Gastroesophageal sphincter (tissue), 4 donors: Measurements from ENCODE around the gene ABCC9. TPM values are rescaled to one million over a fixed set of nuclear protein-coding genes. Genes with fewer than 3 reads are reported as not detected.

ENCODE experiments used
- ATAC-seq: fragments of 150-250 bp; one replicate; pipeline ENCODE4 v1.9.1; 2016; ENCODE audit warnings: mild to moderate bottlenecking, moderate library complexity
- H3K27ac ChIP-seq, 4 donors: fragments of 200-600 bp; sonication (generic) in 3 of 4; 1 replicate in 3 of 4; 2 replicates in 1 of 4; pipeline ENCODE4 v1.5.1; 2016 to 2019
- H3K27me3 ChIP-seq: fragments of 200-600 bp; sonication (generic); one replicate; pipeline ENCODE4 v1.5.1; 2019
- H3K36me3 ChIP-seq, 2 donors: fragments of 200-600 bp; sonication (generic); one replicate each; pipeline ENCODE4 v1.5.1; 2019; ENCODE audit warnings: control low read depth in 1 of 2
- H3K4me1 ChIP-seq, 3 donors: fragments of 200-600 bp; sonication (generic); 1 replicate in 2 of 3; 2 replicates in 1 of 3; pipeline ENCODE4 v1.5.1; 2016 to 2019; ENCODE audit warnings: control low read depth in 2 of 3
- H3K4me3 ChIP-seq, 2 donors: fragments of 200-600 bp; sonication (generic); one replicate each; pipeline ENCODE4 v1.5.1; 2019; ENCODE audit warnings: mild to moderate bottlenecking in 1 of 2, moderate library complexity in 1 of 2
- H3K9me3 ChIP-seq, 3 donors: fragments of 200-600 bp; sonication (generic); one replicate each; pipeline ENCODE4 v1.5.1; 2017 to 2019; ENCODE audit warnings: control low read depth in 2 of 3
- EP300 ChIP-seq: sonication (generic); formaldehyde crosslinking; IDR thresholded peaks from one replicate; pipeline ENCODE4 v1.6.1; 2017; ENCODE audit warnings: antibody characterized with exemption, mild to moderate bottlenecking
- POLR2A ChIP-seq, 2 donors: fragments of 450-650 bp; IDR thresholded peaks; one replicate each; pipeline ENCODE4 v1.6.1; 2017; ENCODE audit warnings: antibody characterized with exemption in 2 of 2, mild to moderate bottlenecking in 2 of 2, moderate library complexity in 1 of 2
- POLR2AphosphoS5 ChIP-seq: sonication (generic); formaldehyde crosslinking; IDR thresholded peaks from one replicate; pipeline ENCODE4 v1.6.1; 2017; ENCODE audit warnings: antibody characterized with exemption
- WGBS, 2 donors: methylation state at CpG; one replicate each; pipeline ENCODE4 v1.1.5; 2018; ENCODE audit warnings: low coverage in 1 of 2; 5-methylcytosine and 5-hydroxymethylcytosine counted together
- total RNA-seq, 4 donors: library from RNA; depleted of rRNA; stranded (reverse); fragments of >200 nt; gene quantifications; one replicate each; pipeline ENCODE4 v1.1.0, GENCODE V29; 2016
- TF ChIP-seq, protein P1 (sequence below), 4 experiments: fragments of 200-600 bp in 2 of 4; fragments of 450-650 bp in 2 of 4; sonication (generic) in 1 of 4; IDR thresholded peaks; one replicate each; pipeline ENCODE4 v1.5.1; 2017 to 2019; ENCODE audit warnings: antibody characterized with exemption in 4 of 4, mild to moderate bottlenecking in 2 of 4, moderate library complexity in 2 of 4

ABCC9 gene
- total RNA-seq, 4 donors from 2014 or later, result 61.8 to 105 (median 73.7) TPM

DNA sequence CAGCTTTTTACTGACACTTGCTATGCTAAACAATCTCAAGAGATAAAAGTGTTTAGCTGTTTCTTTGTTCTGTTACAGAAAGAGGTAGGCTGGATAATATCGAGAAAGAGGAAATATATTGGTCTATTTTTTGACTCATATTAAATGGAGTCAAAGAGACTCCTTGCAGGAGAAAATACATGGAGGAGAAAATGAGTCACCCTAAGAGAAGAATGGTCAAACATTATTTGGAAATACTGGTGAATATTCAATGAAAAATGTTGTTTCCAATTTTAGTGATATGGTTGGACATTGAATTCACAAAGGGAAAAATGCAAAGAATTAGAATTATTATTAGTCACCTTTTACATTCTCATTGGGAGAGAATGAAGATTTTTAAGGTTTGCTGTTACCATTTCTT lies 169.9 kb downstream of the ABCC9 start:
- H3K27me3 ChIP-seq, result no peaks in the 10 kb centered on the region
- H3K4me1 ChIP-seq, result peaks cover 0 to 54% (median 4%) of the 10 kb centered on the region in 3 donors
- H3K9me3 ChIP-seq, result no peaks in the 10 kb centered on the region
- TF ChIP-seq, protein P1, sequence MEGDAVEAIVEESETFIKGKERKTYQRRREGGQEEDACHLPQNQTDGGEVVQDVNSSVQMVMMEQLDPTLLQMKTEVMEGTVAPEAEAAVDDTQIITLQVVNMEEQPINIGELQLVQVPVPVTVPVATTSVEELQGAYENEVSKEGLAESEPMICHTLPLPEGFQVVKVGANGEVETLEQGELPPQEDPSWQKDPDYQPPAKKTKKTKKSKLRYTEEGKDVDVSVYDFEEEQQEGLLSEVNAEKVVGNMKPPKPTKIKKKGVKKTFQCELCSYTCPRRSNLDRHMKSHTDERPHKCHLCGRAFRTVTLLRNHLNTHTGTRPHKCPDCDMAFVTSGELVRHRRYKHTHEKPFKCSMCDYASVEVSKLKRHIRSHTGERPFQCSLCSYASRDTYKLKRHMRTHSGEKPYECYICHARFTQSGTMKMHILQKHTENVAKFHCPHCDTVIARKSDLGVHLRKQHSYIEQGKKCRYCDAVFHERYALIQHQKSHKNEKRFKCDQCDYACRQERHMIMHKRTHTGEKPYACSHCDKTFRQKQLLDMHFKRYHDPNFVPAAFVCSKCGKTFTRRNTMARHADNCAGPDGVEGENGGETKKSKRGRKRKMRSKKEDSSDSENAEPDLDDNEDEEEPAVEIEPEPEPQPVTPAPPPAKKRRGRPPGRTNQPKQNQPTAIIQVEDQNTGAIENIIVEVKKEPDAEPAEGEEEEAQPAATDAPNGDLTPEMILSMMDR (IDR thresholded peaks at IDR 0.05), result no peak
- TF ChIP-seq EP300 (no peak), POLR2AphosphoS5 (no peak)
- WGBS, 2 donors, result 7 to 18% methylated on average over 1 of the region's 1 CpG
- peak overlapping the region; percentile 34 to 63 (median 50) for H3K27ac ChIP-seq
- no peak overlapping the region for H3K4me3 ChIP-seq
- peaks cover 0 to 32% of the 10 kb centered on the region in 2 donors for H3K36me3 ChIP-seq
- no peak for ATAC-seq

- WGBS, 2 donors, result 77 to 78% methylated on average over 2 of the region's 2 CpGs
- no peak for ATAC-seq
- Histone ChIP-seq H3K27ac (peak overlapping the region in 1 of 4 donors; percentile 17), H3K36me3 (peaks cover 0 to 47% of the 10 kb centered on the region in 2 donors), H3K4me1 (peaks cover 0 to 41% (median 0%) of the 10 kb centered on the region in 3 donors), H3K9me3 (no peaks in the 10 kb centered on the region), H3K27me3 (no peaks in the 10 kb centered on the region), H3K4me3 (no peak overlapping the region)
- TF ChIP-seq POLR2A (IDR thresholded peaks at IDR 0.05), result no peak
- no peak for TF ChIP-seq EP300
- TF ChIP-seq, protein P1 (IDR thresholded peaks at IDR 0.05), result no peak
- TF ChIP-seq POLR2AphosphoS5, result no peak
Measured at GRCh38 chr12:21769307-21769706, 171.9 kb downstream of the ABCC9 start.

DNA sequence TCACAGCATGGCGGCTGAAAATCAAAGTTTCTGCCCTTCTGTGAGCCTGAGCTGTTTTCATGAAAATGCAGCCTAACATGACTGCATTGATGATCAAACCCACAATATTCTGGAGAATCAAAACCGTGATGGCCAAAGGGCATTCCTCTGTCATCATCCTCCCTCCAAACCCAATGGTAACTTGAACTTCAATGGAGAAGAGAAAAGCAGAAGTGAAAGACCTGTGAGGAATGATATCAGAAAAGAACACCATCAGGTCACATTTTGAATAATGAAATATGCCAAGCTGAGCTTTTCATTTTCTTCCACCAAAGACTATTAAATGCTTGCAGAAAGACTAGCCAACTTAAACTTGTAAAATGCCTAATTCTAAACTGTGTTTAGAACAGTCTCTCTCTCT lies 174.8 kb downstream of the ABCC9 start:
- TF ChIP-seq POLR2A (IDR thresholded peaks at IDR 0.05) (no peak), EP300 (no peak)
- ATAC-seq, result no peak
- peaks cover 0 to 21% (median 0%) of the 10 kb centered on the region in 3 donors for H3K4me1 ChIP-seq
- peaks cover 0 to 47% of the 10 kb centered on the region in 2 donors for H3K36me3 ChIP-seq
- H3K27me3 ChIP-seq, result no peaks in the 10 kb centered on the region
- WGBS, 2 donors, result 67% methylated on average over 1 of the region's 2 CpGs; no CpG with 5 or more reads in 1 of the 2 donors
- no peak overlapping the region for H3K4me3 ChIP-seq
- no peaks in the 10 kb centered on the region for H3K9me3 ChIP-seq
- no peak overlapping the region for H3K27ac ChIP-seq

DNA sequence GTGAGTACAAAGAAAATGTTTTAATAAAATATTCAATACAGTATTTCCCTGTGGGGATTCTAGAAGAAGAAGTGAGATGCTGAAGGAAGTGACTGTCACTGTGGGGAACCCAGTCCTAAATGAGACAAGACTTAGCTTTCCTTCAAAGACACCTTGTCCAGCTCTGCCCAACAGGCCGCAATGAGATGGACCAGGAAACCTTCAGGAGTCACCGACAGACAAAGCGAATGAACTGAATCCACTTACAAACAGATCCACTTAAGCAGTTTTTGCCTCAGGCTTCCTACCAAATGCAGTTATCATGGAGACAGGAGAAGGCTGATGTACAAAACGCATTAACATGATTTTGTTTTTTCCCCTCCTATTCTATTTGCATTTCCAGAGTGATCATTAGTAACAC lies 176.3 kb downstream of the ABCC9 start:
- H3K27ac ChIP-seq, result no peak overlapping the region
- H3K4me1 ChIP-seq, result peaks cover 0 to 7% (median 0%) of the 10 kb centered on the region in 3 donors
- H3K36me3 ChIP-seq, result peaks cover 0 to 44% of the 10 kb centered on the region in 2 donors
- TF ChIP-seq POLR2AphosphoS5 (no peak), POLR2A (IDR thresholded peaks at IDR 0.05) (no peak), EP300 (no peak)
- TF ChIP-seq, protein P1 (IDR thresholded peaks at IDR 0.05), result no peak
- WGBS, 2 donors, result 80 to 85% methylated on average over 4 of the region's 4 CpGs
- H3K9me3 ChIP-seq, result no peaks in the 10 kb centered on the region
- no peaks in the 10 kb centered on the region for H3K27me3 ChIP-seq
- no peak overlapping the region for H3K4me3 ChIP-seq
- ATAC-seq, result no peak

GRCh38 chr12:21764065-21764464 lies 177.2 kb downstream of the ABCC9 start:
- peaks cover 0 to 6% (median 0%) of the 10 kb centered on the region in 3 donors for H3K4me1 ChIP-seq
- ATAC-seq, result no peak
- 88 to 100% methylated on average over 1 to 2 of the region's 2 CpGs for WGBS, 2 donors

More at GRCh38 chr12:21764065-21764464, 177.2 kb downstream of the ABCC9 start:
- no peak for TF ChIP-seq EP300
- TF ChIP-seq POLR2AphosphoS5, result no peak
- no peak for TF ChIP-seq POLR2A (IDR thresholded peaks at IDR 0.05)
- TF ChIP-seq, protein P1 (IDR thresholded peaks at IDR 0.05), result no peak
- Histone ChIP-seq H3K4me3 (no peak overlapping the region), H3K27me3 (no peaks in the 10 kb centered on the region), H3K9me3 (no peaks in the 10 kb centered on the region), H3K27ac (no peak overlapping the region), H3K36me3 (peaks cover 0 to 35% of the 10 kb centered on the region in 2 donors)
